GM18520 (cell line): Measurements from ENCODE around the gene PXMP4.
A peak's percentile ranks its signal among the peaks of the same experiment; 100 is the strongest.
"Not testable (repeated sequence)": the region's sequence is repeated elsewhere in the genome, so short reads cannot be mapped to it uniquely, and the experiment has no call there.

Experiments used
- ATAC-seq: cut with Tn5 transposase; IDR thresholded peaks from one replicate; pipeline ENCODE4 v1.9.1; 2021; ENCODE audit not compliant: unreplicated experiment

Gene PXMP4

GRCh38 chr20:33719989-33720709 lies at the start of gene PXMP4:
Gene PXMP4 (minus strand): TSS chr20:33720310. CDS start chr20:33720207, 103 bp downstream.
- ATAC-seq, result peak; percentile 99

GRCh38 chr20:33769043-33769442 lies 48.9 kb upstream of the PXMP4 start:
- ATAC-seq, result no peak

GRCh38 chr20:33767777-33768138 lies 47.6 kb upstream of the PXMP4 start:
- ATAC-seq, result no peak

- ATAC-seq, result no peak
These were observed 46.6 kb upstream of the PXMP4 start for GRCh38 chr20:33766686-33767085.

GRCh38 chr20:33765592-33765991 lies 45.5 kb upstream of the PXMP4 start:
- no peak for ATAC-seq

GRCh38 chr20:33765099-33765498 lies 45.0 kb upstream of the PXMP4 start:
- ATAC-seq, result no peak

- no peak for ATAC-seq
These were observed 41.7 kb upstream of the PXMP4 start for GRCh38 chr20:33761698-33762250.

GRCh38 chr20:33757458-33757857 lies 37.3 kb upstream of the PXMP4 start:
- no peak for ATAC-seq

- ATAC-seq, result no peak
These were observed 36.9 kb upstream of the PXMP4 start for GRCh38 chr20:33757046-33757445.

GRCh38 chr20:33755936-33756490 lies 35.9 kb upstream of the PXMP4 start:
- not testable (repeated sequence) for ATAC-seq

- no peak for ATAC-seq
These were observed 33.7 kb upstream of the PXMP4 start for GRCh38 chr20:33753763-33754162.

- no peak for ATAC-seq
These were observed 33.0 kb upstream of the PXMP4 start for GRCh38 chr20:33753143-33753542.

- no peak for ATAC-seq
These were observed 31.7 kb upstream of the PXMP4 start for GRCh38 chr20:33751775-33752174.

GRCh38 chr20:33746325-33746998 lies 26.4 kb upstream of the PXMP4 start:
- ATAC-seq, result no peak

- ATAC-seq, result no peak
These were observed 24.8 kb upstream of the PXMP4 start for GRCh38 chr20:33744773-33745385.

GRCh38 chr20:33744181-33744580 lies 24.1 kb upstream of the PXMP4 start:
- ATAC-seq, result no peak

- no peak for ATAC-seq
These were observed 20.1 kb upstream of the PXMP4 start for GRCh38 chr20:33740189-33740588.

GRCh38 chr20:33739493-33739892 lies 19.4 kb upstream of the PXMP4 start:
- no peak for ATAC-seq

- ATAC-seq, result no peak
These were observed 16.9 kb upstream of the PXMP4 start for GRCh38 chr20:33736962-33737361.

GRCh38 chr20:33733654-33734576 lies 13.8 kb upstream of the PXMP4 start:
- ATAC-seq, result no peak
